Suprapubic skin (tissue), 4 donors: ENCODE measurements around the gene MYO1E.

ENCODE experiments used
- EP300 ChIP-seq: sonication (generic); formaldehyde crosslinking; IDR thresholded peaks from one replicate; pipeline ENCODE4 v1.6.1; 2017; ENCODE audit warnings: antibody characterized with exemption
- POLR2A ChIP-seq, 2 donors: fragments of 450-650 bp; IDR thresholded peaks; one replicate each; pipeline ENCODE4 v1.6.1; 2017; ENCODE audit warnings: antibody characterized with exemption in 2 of 2, mild to moderate bottlenecking in 2 of 2, moderate library complexity in 2 of 2
- POLR2AphosphoS5 ChIP-seq, 3 donors: sonication (generic); formaldehyde crosslinking; IDR thresholded peaks; one replicate each; pipeline ENCODE4 v1.6.1; 2017; ENCODE audit warnings: antibody characterized with exemption in 3 of 3
- TF ChIP-seq, protein P1 (sequence below), 2 donors: fragments of 200-600 bp in 1 of 2; fragments of 450-650 bp in 1 of 2; sonication (generic) in 1 of 2; IDR thresholded peaks; one replicate each; pipeline ENCODE4 v1.5.1; 2016 to 2019; ENCODE audit warnings: antibody characterized with exemption in 2 of 2, mild to moderate bottlenecking in 1 of 2, moderate library complexity in 1 of 2

DNA sequence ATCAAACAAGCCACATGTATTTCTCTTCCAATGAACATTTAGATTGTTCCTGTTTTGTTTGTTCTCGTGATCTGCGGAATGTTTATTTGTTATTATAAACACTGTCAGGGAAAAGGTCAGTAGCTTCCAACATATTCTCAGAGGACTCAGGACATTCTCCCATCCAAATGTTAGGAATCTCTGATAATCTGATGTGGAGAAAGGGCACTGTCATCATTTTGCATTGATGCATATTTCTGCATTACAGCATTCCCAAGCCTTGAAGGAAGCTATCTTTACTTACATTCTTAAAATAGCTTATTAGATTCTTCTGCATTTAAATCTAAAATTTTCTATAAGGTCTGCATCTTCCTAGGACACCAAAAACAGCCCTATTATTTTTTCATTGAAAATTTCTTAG, 10.3 kb downstream of the MYO1E start:
- TF ChIP-seq POLR2A (IDR thresholded peaks at IDR 0.05), result no peak
- TF ChIP-seq, protein P1, sequence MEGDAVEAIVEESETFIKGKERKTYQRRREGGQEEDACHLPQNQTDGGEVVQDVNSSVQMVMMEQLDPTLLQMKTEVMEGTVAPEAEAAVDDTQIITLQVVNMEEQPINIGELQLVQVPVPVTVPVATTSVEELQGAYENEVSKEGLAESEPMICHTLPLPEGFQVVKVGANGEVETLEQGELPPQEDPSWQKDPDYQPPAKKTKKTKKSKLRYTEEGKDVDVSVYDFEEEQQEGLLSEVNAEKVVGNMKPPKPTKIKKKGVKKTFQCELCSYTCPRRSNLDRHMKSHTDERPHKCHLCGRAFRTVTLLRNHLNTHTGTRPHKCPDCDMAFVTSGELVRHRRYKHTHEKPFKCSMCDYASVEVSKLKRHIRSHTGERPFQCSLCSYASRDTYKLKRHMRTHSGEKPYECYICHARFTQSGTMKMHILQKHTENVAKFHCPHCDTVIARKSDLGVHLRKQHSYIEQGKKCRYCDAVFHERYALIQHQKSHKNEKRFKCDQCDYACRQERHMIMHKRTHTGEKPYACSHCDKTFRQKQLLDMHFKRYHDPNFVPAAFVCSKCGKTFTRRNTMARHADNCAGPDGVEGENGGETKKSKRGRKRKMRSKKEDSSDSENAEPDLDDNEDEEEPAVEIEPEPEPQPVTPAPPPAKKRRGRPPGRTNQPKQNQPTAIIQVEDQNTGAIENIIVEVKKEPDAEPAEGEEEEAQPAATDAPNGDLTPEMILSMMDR (IDR thresholded peaks at IDR 0.05), result no peak
- no peak for TF ChIP-seq POLR2AphosphoS5 (IDR thresholded peaks at IDR 0.05)
- TF ChIP-seq EP300, result no peak
